Heart left ventricle (tissue), 13 donors: ENCODE measurements around the gene CCNL1.

Experiments
- POLR2A ChIP-seq, 2 donors: fragments of 450-650 bp; IDR thresholded peaks; one replicate each; pipeline ENCODE4 v1.6.1; 2017; ENCODE audit warnings: antibody characterized with exemption in 2 of 2, mild to moderate bottlenecking in 2 of 2, moderate library complexity in 2 of 2
- TF ChIP-seq, protein P1 (sequence below), 12 donors: fragments of 200-600 bp; sonication (generic) in 4 of 12; IDR thresholded peaks; one replicate each; pipeline versions ENCODE4 v1.5.0 to v1.8.0; 2018 to 2022; ENCODE audit warnings: antibody characterized with exemption in 12 of 12, mild to moderate bottlenecking in 5 of 12
- donor health status: ischemic (EF 13 %, LVEDD 7.1; RV severe dilation, severe dysfunction).
- donor health status: DM: no; HTN: yes; CAD: no.
- donor health status: DM: no; HTN: no; CAD: no.
- donor health status: ischemic (EF 25% LVEDD 6.9; RV normal size, moderate dysfunction).
- donor health status: ischemic (EF 25% LVEDD 5.7; RV mildly dilated, moderate dysfunction).
- donor health status: ischemic (EF 35%, LVEDD 5.7; RV mildly dilated, moderate dysfunction).
- donor health status: nonischemic (EF 11% LVEDD 7.7; RV severe dilation, severe dysfunction).
- donor health status: DM: yes; HTN: yes; CAD: no.
- donor health status: PGD.
- donor health status: ischemic (EF 29% LVEDD 5.4; RV normal size, mild dysfunction).
- donor health status: nonischemic (EF 23%, LVEDD 6.1; RV moderate dilation, normal function).

DNA sequence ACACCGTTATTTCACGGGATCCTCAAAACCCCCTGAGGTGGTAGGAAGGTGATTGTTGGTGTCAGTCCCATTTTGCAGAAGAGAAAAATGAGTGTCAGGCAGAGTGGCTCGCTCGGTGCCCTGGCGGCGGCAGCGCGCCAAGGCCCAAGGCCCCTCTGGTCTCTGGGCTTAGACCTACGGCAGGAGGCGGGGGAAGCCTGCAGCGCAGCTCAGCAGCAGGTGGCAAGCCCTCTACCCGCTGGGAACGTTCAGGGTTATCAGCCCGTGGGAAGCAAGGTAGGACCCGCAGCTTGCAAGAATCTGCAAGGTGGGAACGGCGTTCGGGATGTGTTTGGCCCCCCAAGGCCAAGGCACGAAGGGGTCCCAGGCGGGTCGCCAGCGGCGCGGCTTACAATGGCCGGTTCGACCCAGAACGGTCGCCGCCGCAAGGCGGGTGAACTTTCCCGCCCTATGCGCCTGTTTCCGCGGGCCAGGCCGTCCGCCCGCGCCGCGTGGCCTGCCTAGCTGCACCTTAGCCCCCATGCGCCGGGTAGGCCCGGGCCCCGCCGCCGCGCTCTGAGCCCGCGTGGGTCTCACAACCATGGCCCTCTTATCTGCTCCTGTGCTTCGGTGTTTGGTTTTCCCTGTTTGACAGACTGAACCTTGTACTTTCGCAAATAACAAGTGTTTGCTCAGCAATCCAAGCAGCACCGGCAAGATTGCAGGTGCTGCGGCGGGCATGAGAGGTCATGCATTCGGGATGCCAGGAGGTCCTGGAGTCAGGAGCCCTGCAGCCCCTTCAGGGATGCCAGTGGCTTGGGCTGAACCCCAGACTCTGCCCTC, 39.7 kb downstream of the CCNL1 start:
- TF ChIP-seq, protein P1, sequence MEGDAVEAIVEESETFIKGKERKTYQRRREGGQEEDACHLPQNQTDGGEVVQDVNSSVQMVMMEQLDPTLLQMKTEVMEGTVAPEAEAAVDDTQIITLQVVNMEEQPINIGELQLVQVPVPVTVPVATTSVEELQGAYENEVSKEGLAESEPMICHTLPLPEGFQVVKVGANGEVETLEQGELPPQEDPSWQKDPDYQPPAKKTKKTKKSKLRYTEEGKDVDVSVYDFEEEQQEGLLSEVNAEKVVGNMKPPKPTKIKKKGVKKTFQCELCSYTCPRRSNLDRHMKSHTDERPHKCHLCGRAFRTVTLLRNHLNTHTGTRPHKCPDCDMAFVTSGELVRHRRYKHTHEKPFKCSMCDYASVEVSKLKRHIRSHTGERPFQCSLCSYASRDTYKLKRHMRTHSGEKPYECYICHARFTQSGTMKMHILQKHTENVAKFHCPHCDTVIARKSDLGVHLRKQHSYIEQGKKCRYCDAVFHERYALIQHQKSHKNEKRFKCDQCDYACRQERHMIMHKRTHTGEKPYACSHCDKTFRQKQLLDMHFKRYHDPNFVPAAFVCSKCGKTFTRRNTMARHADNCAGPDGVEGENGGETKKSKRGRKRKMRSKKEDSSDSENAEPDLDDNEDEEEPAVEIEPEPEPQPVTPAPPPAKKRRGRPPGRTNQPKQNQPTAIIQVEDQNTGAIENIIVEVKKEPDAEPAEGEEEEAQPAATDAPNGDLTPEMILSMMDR (IDR thresholded peaks at IDR 0.05), result no peak
- TF ChIP-seq POLR2A (IDR thresholded peaks at IDR 0.05), result no peak
